ENCODE measurements around the gene ULBP1.
"Not testable (repeated sequence)": the region's sequence is repeated elsewhere in the genome, so short reads cannot be mapped to it uniquely, and the experiment has no call there.

ULBP1 gene

GRCh38 chr6:150016324-150017185 is 52.8 kb downstream of the ULBP1 start:
- TF ChIP-seq CTCF (IDR thresholded peaks at IDR 0.05), result peak; percentile 57 to 74
- intact Hi-C loops (cut with DNase I; ENCODE audit: low total_unique reads), result loop anchor here (1.0 to 5.0 kb wide), 2 partner anchors 81 to 179 kb away; no protein-coding TSS in a partner anchor
- Histone ChIP-seq H3K4me1 (peaks cover 0 to 12% (median 1%) of the 10 kb centered on the region in 4 donors), H3K9me3 (no peaks in the 10 kb centered on the region), H3K36me3 (no peaks in the 10 kb centered on the region), H3K4me3 (no peak overlapping the region), H3K27me3 (peaks cover 0 to 63% of the 10 kb centered on the region in 2 donors), H3K27ac (no peak overlapping the region)
- peak; percentile 37 to 63 for DNase-seq

GRCh38 chr6:150017186-150017521 is 53.4 kb downstream of the ULBP1 start:
- DNase-seq, H3K27ac ChIP-seq, H3K36me3 ChIP-seq, H3K4me3 ChIP-seq, H3K9me3 ChIP-seq: not testable (repeated sequence)
- intact Hi-C loops (cut with DNase I; ENCODE audit: low total_unique reads), result loop anchor here (1.0 to 5.0 kb wide), 2 partner anchors 82 to 180 kb away; no protein-coding TSS in a partner anchor
- Histone ChIP-seq H3K4me1 (peaks cover 0 to 12% (median 1%) of the 10 kb centered on the region in 4 donors), H3K27me3 (peaks cover 0 to 59% of the 10 kb centered on the region in 2 donors)

- Histone ChIP-seq H3K27ac (no peak overlapping the region), H3K4me1 (peaks cover 0 to 12% (median 1%) of the 10 kb centered on the region in 4 donors), H3K36me3 (no peaks in the 10 kb centered on the region), H3K9me3 (no peaks in the 10 kb centered on the region), H3K27me3 (peaks cover 0 to 49% of the 10 kb centered on the region in 2 donors), H3K4me3 (no peak overlapping the region)
- TF ChIP-seq CTCF (IDR thresholded peaks at IDR 0.05), result no peak
- DNase-seq, result no peak
- intact Hi-C loops (cut with DNase I; ENCODE audit: low total_unique reads), result loop anchor here (5.0 kb wide), 1 partner anchor 182 kb away; no protein-coding TSS in a partner anchor
Measured at GRCh38 chr6:150018846-150019580, 55.3 kb downstream of the ULBP1 start.

GRCh38 chr6:150021870-150022269 is 58.1 kb downstream of the ULBP1 start:
- H3K9me3 ChIP-seq; H3K36me3 ChIP-seq; H3K4me3 ChIP-seq; H3K27ac ChIP-seq; DNase-seq; intact Hi-C loops (cut with DNase I; ENCODE audit: low total_unique reads): not testable (repeated sequence)
- Histone ChIP-seq H3K27me3 (peaks cover 0 to 53% of the 10 kb centered on the region in 2 donors), H3K4me1 (peaks cover 4 to 15% (median 13%) of the 10 kb centered on the region in 4 donors)

Measured in tibial artery (tissue), 4 donors.